Mesodermal cell (in vitro differentiated cells): Measurements from ENCODE around the gene SIMC1.

Experiments used
- H3K27ac ChIP-seq: 2 replicates; pipeline ENCODE4 v1.7.0; 2013; ENCODE audit warnings: mild to moderate bottlenecking, low read depth, low read length, moderate library complexity; ENCODE audit not compliant: severe bottlenecking
- H3K36me3 ChIP-seq: 2 replicates; pipeline ENCODE4 v1.7.1; 2013; ENCODE audit warnings: mild to moderate bottlenecking, low read length, moderate library complexity; ENCODE audit not compliant: control insufficient read depth, insufficient read depth
- H3K4me1 ChIP-seq: one replicate; pipeline ENCODE4 v1.7.1; 2013; ENCODE audit warnings: mild to moderate bottlenecking, low read length; ENCODE audit not compliant: insufficient read depth, control insufficient read depth, poor library complexity, severe bottlenecking
- H3K4me3 ChIP-seq: 2 replicates; pipeline ENCODE4 v1.7.0; 2013; ENCODE audit warnings: low read length, control low read depth, mild to moderate bottlenecking; ENCODE audit not compliant: insufficient read depth, poor library complexity, severe bottlenecking; ENCODE audit errors: extremely low read depth
- H3K9me3 ChIP-seq: 2 replicates; pipeline ENCODE4 v1.7.1; 2013; ENCODE audit warnings: mild to moderate bottlenecking, low read length, moderate library complexity; ENCODE audit not compliant: control insufficient read depth
- WGBS, 2 experiments: methylation state at CpG; one replicate each; pipeline ENCODE4 v1.1.5; 2013; ENCODE audit warnings: missing lambda C conversion rate in 2 of 2; ENCODE audit not compliant: insufficient coverage in 2 of 2; 5-methylcytosine and 5-hydroxymethylcytosine counted together

SIMC1 gene

DNA sequence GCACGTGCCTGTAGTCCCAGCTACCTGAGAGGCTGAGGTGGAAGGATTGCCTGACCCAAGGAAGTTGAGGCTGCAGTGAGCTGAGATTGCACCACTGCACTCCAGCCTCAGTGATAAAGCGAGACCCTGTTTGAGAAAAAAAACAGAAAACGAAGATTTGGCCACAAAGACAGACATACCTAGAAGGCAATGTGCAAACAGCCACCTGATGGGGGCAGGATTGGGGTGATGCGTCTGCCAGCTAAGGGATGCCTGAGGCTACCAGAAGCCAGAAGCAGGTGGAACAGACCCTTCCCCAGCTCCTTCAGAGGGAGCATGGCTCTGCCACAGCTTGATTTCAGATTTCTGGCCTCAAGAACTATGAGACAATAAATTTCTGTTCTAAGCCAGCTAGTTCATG is 153.3 kb downstream of the SIMC1 start:
- no peak overlapping the region for H3K4me3 ChIP-seq
- H3K4me1 ChIP-seq, result peaks cover 3% of the 10 kb centered on the region
- peaks cover 45% of the 10 kb centered on the region for H3K36me3 ChIP-seq
- no peaks in the 10 kb centered on the region for H3K9me3 ChIP-seq
- no peak overlapping the region for H3K27ac ChIP-seq
- 93 to 98% methylated on average over 4 of the region's 4 CpGs for WGBS, 2 experiments

DNA sequence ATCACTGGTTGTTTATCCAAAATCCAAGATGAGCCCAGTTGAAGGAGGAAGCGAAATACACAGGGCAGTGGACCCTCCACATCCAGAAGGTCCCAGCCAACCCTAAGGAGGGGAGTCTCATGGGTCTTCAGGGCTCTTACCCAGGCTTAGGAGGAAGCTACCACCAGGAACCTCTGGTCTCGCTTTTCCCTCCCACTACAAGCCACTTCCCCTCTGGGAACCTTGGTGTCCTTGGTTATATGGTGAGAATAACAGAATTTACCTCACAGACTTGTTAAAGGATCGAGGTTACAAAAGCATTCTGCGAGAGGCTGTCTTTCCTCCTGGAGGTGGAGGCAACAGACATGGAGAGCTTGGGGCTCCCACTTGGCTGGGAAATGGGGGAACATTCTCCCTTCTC is 153.8 kb downstream of the SIMC1 start:
- Histone ChIP-seq H3K27ac (no peak overlapping the region), H3K36me3 (peaks cover 40% of the 10 kb centered on the region), H3K9me3 (no peaks in the 10 kb centered on the region), H3K4me3 (no peak overlapping the region), H3K4me1 (no peaks in the 10 kb centered on the region)
- WGBS, 2 experiments, result 78% methylated on average over 2 of the region's 4 CpGs; no CpG with 5 or more reads in 1 of the 2 experiments

DNA sequence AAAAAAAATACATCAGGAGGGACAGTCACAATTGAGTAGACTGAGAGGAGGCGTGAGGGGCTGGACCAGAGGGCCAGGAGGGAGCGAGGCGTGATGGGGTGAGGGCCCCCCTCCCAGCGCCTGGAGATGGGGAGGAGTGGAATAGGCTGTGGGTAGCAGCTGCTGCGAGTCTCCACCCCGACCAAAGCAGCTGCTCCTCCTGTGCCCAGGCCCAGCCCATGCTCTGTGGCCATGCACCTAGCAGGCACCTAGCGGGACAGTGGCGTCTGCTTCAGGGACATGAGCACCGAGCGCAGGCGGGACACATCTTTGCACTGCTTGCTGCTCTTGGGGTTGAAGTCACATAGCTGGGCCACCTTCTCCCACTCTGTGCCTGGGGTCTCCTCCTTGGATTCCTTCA is 154.3 kb downstream of the SIMC1 start:
- Histone ChIP-seq H3K36me3 (peaks cover 39% of the 10 kb centered on the region), H3K4me3 (no peak overlapping the region), H3K4me1 (no peaks in the 10 kb centered on the region), H3K27ac (no peak overlapping the region), H3K9me3 (no peaks in the 10 kb centered on the region)
- WGBS, 2 experiments, result 95 to 97% methylated on average over 8 to 11 of the region's 11 CpGs

DNA sequence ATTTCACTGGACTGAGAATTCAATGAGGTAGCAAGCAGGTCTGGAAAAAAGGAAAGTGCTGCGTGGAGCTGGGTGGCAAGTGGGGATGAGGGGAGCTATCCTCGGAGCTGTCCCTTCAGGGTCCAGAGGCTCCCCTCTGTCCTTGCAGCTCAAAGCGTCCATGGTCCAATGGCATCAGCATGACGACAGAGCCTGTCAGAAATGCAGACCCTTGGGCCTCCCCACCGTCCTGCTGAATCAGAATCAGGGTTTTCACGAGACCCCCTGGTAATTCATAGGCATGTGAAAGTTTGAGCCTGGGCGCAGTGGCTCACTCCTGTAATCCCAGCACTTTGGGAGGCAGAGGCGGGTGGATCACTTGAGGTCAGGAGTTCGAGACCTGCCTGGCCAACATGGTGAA is 155.9 kb downstream of the SIMC1 start:
- Histone ChIP-seq H3K9me3 (no peaks in the 10 kb centered on the region), H3K36me3 (peaks cover 45% of the 10 kb centered on the region), H3K4me3 (no peak overlapping the region), H3K27ac (no peak overlapping the region), H3K4me1 (no peaks in the 10 kb centered on the region)
- 94 to 95% methylated on average over 4 to 7 of the region's 9 CpGs for WGBS, 2 experiments

DNA sequence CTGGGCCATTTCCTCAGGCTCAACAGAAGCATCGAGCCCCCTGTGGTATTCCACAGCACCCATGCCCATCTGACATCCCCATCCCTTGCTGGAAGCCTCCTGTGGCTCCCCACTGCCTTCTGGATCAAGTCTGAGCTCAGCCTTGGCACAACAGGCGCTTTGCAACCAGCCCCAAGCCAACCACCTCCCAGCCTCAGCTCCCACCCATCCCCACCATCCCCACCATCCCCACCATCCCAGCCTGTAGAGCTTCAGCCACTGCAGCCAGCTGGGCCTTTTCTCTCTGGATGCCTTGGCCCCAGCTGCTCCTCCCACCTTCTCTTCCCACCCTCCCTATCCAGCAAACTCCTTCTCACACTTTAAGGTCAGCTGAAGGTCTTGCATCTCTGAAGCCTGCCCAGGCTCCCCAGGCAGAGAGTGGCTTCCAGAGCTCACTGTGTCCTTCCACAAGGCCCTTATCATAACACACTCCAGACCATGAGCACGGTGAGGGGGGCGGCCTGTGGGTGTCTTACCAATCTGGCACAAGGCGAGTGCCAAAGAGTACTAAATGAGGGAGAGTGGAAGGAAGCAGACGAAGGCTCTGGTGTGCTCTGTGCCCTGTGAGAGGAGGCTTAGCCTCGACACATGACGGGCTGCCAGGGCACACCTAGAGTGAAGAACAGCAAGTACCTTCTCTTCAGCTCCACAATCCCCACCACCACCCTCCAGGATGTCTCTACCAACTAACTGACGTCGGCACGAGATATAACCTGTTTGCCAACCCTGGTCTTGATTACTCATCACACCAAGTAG is 156.9 kb downstream of the SIMC1 start:
- no peak overlapping the region for H3K27ac ChIP-seq
- H3K4me3 ChIP-seq, result no peak overlapping the region
- H3K4me1 ChIP-seq, result no peaks in the 10 kb centered on the region
- 95 to 96% methylated on average over 6 to 8 of the region's 11 CpGs for WGBS, 2 experiments
- no peaks in the 10 kb centered on the region for H3K9me3 ChIP-seq
- peaks cover 44% of the 10 kb centered on the region for H3K36me3 ChIP-seq
